LHCN-M2 (cell line): Measurements from ENCODE around the gene SREK1. TPM values are rescaled to one million over a fixed set of nuclear protein-coding genes. Genes with fewer than 3 reads are reported as not detected.

Experiments used
- DNase-seq: peaks from one replicate; pipeline ENCODE4 v3.0.0-alpha.2; 2012; ENCODE audit warnings: low read depth
- total RNA-seq: library from RNA; depleted of rRNA; stranded (reverse); fragments of >200 nt; gene quantifications from 2 replicates; pipeline ENCODE4 v1.2.3, GENCODE V29; 2014

Gene SREK1
- total RNA-seq, 1 experiment from 2014 or later, result 39.7 TPM

DNA sequence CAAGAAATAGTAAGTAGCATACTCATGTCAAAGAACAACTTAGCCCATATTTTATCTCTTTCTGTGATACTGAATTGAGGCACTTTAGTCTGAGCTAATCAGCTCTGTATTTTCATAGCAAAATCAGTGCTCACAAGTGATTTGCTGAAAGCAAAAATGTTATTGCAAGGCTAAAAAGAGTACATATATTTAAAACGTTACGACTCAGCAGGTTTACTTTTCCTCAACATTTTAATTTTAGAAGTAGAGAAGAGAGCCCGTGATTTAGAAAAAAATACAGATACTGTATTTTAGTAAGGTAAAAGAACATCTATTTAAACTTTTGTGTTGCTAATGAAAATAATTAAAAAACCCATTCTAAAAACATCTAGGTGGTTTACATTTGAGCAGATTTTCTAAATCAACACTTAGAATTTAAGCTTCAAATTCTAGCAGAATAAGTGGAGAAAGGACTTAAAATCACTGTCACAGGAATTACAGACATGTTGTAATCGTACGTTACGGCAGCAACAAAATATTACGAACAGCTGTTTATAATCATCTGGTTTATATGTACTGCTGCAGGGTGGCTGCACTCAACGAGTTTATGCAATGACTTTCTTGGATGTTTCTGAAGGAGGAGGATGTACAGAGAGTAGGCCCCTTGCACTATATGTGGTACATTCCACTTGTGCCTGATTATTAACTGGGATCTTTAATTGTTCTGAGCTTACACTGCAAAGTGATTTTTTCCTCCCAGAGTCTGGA, 20.1 kb downstream of the SREK1 start:
- no peak for DNase-seq

DNA sequence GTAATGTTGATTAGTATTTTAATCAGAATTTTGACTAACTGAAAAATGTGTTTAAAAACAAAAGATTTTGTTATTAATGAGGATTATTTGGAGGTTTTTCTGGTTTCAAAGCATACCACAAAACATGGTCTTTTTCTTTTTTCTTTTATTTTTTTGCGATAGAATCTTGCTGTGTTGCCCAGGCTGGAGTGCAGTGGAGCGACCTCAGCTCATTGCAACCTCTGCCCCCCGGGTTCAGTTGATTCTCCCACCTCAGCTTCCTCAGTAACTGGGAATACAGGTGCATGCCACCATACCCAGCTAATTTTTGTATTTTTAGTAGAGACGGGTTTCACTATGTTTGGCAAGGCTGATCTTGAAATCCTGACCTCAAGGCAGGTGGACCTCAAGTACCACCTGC, 24.1 kb downstream of the SREK1 start:
- DNase-seq, result no peak

DNA sequence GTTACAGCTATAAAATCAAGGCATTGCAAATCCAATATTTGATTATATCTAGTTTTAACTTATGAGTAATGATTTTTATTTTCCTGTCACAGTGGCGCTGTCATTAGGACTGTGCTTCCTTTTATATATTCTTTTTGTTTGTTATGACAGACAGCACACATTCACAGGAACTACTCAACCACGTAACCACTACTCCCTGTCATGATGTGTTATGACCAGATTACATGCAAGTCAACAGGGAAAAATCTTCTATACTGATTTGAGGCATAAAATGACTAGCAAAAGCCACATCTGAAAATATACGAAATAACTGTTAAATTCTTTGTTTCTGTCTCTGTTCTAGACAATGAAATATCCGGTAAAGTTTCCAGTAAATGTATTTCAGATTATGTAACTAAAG, 25.4 kb downstream of the SREK1 start:
- peak; percentile 13 for DNase-seq

DNA sequence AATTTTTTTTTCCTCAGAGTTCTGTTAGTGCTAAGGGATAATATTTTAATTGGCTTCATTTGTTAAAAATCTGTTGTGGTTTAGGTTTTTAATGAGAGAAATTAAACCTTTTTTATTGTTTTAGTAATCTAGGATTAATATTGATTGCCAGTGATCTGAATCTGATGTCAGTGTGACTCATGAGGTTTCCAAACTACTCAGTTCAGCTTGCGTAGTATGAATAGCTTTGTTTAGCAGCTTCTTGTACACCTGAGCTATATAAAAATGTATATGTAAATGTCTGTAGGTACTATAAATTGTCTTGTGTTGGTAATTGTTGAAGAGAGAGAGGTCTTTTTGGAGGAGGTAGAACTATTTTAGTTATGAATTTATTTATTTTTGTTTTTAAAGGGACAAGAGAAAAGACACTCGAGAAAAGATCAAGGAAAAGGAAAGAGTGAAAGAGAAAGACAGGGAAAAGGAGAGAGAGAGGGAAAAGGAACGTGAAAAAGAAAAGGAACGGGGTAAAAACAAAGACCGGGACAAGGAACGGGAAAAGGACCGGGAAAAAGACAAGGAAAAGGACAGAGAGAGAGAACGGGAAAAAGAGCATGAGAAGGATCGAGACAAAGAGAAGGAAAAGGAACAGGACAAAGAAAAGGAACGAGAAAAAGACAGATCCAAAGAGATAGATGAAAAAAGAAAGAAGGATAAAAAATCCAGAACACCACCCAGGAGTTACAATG, 26.3 kb downstream of the SREK1 start:
- no peak for DNase-seq

DNA sequence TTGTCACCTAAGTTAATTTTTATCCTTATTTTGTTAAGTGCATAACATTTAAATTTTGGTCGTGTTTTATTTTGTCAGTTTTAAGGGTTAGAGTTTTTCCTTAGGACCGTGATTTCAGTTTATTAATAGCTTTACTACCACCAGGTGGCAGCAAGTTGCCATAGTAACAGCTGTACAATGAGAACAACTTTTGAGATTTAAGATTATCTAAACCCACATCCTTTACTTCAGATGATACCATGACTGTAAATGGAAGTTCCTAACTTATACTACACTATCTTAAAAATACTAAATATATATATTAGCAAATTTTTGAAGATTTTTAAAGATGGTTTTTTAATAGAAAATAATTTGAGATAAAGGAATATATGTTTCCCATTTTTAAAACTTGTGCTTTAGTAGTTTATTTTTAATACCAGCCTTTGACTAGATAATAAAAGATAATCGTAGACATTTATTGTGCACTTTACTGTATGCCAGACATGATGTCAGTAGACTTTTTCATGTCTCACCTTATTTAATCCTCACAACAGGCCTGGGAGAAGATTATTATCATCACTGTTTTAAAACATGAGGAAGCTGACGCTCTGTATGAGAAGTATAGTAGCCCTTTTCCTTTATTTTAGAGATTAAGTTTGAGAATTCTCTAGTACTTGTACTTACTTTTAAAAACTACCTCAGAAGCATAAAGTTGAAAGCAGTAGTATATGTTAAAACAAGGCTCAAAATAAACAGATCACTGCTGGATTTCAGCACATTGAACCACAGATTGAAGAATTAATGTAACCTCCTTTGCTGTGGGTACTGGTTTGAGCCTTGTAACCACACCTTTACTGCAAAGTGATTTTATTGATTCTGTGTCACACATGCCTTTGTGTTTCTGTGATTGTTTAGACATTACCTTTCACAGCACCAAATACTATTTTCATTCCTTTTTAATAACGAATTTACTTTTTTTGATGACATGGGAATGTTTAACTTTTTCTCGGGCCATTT, 27.5 kb downstream of the SREK1 start:
- DNase-seq, result peak; percentile 63

DNA sequence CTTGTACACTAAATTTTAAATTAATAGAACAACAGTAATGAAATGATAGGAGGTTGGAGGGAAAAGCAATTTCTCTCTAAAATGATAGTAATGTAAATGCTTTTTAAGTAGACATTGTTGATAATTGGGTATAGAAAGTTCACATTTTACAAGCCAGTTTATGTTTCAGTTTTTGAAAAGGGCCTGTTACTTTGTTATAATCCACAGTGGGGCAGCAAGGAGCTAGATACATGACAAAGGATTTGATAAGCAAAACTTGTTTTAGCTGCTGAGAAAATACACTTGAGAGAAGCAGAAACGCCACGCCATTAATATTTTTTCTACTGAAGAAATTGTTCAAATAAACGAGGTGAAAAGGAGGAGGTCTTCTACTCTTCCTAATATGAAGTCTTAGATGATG, 30.2 kb downstream of the SREK1 start:
- DNase-seq, result peak; percentile 23

DNA sequence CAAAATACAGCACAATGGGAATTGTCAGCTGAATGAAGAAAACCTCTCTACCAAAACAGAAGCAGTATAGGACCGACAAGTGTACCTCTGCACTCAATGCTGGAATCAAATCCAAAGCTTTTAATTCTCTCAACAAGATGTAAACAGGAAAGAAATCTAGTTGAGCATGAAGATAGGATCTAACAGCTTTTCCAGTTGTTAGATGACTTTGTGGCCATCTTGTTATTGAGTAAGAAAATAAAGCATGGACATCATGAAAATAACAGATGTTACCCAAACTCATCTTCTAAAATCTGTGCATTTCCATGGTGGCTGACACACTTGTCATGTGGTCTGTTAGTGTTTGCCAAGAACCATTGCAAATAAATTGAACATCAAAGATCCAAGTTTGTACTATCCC, 34.7 kb downstream of the SREK1 start:
- no peak for DNase-seq

DNA sequence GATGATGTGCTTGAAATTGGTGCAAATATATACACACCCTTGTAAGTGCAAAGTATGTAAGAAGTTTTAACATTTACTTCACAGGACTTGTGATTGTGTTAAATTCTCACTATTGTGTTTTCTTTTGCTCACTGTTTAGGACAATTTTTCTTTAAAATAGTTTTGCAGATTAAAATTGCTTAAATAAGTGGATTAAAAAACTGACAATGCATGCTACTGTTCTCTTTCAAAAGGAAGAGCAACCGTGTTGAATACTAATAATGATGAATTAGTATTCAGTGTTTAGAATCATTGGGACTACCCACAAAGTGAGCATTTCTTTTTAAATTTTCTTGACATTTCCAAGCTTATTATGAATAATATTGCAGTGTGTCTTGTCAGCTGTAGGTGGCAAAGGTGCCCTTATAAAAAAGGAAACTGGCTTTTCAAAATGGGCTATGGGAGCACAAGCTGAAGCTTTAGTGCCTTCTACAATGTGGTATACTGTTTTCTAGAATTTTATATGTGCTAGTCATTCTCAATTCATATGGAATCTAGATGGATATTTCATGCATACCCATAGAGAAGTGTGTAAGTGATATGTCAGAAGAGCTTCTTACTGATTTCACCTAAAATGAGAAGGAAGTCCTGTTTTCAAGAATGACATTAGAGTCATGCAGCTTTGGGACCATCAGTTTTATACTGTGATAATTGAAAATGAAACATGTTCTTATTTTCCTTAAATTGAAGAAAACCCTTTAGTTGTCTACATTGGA, 35.4 kb downstream of the SREK1 start:
- no peak for DNase-seq

DNA sequence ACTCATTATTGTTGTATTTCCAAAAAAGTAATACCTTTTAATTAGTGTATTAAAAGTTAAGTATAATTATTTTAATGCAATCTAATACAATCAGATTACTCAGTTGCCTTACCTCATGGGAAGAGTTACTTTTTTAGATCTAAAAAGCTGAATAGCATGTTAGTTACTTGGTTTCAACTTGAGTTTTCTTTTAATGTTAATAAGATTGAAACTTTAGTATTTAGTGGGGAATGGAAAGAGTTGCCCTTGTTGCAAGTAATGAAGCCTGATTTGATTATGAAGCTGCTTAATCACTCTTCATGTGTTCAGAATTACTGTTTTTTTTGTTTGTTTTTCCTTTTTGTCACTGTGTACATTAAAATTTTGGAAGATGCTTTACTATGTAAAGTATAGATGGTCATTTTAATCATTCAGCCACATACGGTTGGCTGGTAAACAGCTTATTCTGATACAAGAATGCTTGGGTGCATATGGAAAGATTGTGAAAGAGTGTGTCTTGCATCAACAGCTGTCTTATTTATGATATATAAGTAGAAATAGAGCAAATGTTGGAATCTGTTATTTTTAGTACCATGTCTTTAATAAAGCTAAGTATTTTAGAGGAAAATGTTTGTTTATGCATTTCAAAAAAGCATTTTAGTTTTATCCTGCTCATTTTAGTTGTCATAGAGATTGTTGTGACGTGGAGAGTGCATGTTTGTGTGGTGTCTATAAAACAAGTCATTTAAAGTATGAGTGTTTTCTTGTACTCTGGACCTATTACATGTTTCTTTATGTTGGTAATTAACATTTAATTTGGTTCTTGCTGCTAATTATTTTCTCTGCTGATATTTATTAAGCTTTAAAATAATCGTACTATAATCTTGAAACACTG, 36.4 kb downstream of the SREK1 start:
- no peak for DNase-seq

DNA sequence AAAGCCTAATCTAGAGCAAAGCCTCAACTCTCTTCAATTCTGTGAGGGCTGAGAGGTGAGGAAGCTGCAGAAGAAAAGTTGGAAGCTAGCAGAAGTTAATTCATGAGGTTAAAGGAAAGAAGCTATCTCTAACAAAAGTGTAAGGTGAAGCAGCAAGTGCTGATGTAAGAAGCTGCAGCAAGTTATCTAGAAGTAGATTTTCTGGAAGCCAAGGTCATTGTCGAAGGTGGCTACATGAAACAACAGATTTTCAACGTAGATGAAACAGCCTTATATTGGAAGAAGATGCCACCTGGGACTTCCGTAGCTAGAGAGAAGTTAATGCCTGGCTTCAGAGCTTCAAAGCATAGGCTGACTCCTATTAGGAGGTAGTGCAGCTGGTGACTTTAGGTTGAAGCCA, 42.0 kb downstream of the SREK1 start:
- DNase-seq, result no peak

DNA sequence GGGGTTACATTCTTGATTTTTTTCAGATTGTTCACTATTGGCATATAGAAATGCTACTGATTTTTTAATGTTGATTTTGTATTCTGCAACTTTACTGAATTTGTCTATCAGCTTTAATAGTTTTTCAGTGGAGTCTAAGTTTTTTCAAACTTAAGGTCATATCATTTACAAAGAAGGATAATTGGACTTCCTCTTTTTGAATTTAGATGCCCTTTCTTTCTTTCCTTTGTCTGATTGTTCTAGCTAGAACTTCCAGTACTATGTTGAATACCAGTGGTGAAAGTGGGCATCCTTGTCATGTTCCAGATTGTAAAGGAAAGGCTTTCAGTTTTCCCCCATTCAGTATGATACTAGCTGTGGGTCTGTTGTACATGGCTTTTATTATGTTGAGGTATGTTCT, 49.3 kb downstream of the SREK1 start:
- no peak for DNase-seq

DNA sequence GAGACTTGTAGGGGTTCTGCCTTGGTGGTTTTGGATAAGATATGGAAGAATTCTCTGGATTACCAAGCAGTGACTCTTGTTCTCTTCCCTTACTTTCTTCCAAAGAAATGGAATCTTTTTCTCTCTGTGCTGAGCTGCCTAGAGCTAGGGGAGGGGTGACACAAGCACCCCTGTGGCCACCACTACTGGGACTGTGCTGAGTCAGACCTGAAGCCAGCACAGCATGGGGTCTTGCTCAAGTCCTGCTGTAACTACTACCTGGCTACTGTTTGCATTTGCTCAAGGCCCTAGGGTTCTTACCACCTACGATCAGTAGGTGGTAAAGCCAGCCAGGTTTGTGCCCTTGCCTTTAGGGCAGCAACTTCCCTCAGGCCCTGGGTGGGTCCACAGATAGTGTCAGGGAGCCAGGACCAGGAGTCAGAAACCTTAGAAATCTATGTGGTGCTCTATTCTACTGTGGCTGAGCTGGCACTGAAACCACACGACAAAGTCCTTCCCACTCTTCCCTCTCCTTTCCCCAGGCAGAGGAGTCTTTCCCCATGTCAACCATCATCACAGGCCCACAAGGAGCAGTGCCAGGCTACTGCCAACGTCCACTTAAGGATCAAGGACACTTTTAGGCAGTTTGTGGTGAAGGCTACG, 53.8 kb downstream of the SREK1 start:
- DNase-seq, result no peak

DNA sequence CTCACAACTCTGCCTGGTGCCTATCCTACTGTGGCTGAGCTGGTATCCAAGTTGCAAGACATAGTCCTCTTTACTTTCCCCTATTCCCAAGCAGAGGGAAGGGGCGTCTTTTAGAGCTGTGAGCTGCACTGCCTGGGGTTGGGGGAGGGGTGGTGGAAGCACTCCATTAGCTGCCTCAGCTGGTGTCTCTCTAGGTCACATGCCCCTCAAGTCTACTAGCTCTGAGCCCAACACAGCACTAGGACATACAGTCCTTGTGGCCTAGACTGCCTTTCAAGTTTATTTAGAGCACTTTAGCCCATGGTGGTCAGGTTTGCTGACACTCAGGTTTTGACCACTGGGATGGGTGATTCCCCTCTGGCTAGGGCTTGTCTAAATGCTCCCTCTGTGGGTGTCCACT, 54.7 kb downstream of the SREK1 start:
- no peak for DNase-seq

DNA sequence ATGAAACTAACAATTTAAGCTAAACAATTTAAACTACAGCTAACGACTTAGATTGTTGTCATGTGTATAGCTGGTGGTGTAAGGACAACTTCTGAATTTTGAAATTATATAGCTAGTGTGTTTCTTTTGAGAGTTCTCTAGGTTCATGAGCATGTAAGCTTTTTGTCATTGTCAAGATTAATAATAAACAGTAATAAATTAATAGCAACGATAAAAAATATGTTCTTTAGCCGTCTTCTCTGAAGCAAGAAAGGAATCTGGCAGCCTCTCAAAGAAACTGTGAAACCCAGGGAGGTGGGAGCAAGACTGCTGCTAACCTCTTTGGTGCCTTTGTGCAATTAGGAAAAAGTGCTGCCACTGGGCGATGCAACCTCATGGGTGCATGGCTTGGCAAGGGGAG, 59.4 kb downstream of the SREK1 start:
- DNase-seq, result no peak

DNA sequence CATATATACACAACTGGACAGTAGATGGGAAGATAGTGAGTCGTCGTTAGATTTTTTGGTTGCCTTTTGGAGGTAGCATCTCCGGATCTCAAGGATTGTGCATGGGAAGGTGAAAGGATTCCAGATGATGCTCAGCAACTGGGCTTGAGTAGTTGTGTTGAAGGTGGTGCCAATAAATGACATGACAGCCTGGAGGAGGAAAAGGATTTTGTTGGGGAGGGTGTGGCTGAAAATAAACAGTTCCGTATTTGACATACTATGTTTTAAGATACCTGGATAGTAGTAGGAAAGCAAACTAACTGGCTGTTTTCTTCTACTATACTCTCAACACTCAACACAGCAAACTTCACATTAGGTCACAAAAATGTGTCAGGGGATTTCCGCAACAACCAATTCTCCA, 62.4 kb downstream of the SREK1 start:
- DNase-seq, result no peak

DNA sequence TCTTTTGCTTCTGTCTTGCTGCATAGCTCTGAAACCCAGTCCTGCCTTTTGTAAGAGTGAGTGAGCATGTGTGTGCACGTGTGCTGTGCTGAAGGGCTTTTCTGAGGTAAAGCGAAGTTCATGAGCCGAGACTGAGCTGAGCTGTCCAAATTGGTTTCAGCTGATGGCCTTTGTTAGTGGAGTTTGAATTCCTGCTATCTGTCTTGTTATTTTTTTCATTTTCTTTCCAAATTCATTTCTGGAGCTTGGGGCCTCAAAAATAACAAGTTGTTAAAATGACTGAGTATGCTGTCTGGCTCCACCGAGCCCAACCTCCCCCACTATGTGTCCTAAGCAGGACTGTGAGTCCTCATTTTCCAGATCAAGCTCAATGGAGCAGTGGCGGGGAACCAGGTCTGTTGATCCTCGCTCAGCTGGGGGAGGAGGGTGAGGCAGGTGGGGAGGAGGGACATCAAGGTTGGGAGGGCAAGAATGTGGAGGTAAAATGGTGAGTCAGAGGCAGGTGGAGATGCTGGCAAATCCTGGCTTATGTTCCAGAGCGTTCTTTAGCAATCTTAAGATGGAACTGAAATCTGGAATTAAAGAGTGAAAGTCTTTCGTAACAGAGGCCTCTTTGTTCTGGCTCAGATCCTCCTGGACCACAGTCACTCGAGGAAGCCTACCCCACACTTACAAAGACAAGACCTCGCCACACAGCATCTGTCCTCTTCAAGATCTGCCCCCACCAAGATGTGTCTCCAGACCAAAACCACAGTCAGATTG, 63.9 kb downstream of the SREK1 start:
- no peak for DNase-seq

DNA sequence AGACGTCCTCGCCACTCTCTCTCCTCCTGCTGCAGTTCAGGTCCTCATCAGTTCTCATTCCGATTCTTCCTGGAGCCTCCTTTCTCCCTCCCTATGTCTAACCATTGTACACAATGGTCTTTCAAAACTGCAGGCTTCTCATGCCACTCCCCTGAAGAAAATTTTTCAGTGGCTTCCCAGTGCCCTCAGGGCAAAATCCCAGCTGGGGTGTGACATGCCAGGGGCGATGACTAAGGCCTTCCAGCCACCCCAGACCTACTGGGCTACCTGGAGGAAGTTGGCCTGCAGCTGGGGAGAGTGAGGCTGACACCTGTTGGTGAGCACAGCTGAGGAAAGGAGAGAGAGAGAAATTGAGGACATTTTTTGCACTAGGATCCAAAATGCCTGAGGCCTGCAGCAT, 65.2 kb downstream of the SREK1 start:
- DNase-seq, result peak; percentile 37

DNA sequence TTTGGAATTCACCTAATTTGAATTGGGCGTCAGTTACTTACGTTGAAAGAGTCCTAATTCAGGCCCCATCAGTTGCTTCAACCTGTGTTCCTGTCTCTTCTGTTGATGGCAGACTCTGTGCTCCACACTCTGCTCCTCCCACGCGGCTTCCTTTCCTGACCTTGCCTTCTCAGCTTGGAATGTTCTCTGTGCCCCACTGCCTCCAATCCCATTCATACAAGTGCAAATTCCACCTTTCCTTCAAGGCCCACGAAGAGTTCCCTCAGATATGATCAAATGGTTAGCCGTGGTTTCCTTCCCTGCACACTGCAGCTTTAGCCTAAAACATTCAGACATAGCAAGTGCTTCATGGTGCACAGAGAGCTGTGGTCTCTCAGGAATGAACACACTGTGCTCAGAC, 65.7 kb downstream of the SREK1 start:
- no peak for DNase-seq

DNA sequence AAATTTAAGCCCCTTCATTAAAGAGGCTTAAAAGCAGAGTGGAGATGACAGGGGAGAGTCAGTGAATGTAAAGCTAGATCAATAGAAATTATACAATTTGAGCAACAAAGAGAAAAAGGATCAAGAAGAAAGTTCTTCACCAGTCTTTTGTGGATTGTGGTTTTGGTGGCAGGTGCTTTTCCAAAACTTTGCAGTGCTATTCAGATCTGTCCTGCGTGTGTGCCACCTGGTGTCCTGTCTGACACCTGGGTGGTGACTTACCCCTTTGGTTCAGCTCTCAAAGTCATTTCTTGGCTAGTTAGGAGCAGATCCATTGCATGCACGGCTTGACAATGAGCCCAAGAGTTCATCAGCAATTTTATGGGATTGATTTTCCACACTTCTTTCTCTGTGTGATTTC, 69.4 kb downstream of the SREK1 start:
- no peak for DNase-seq
